Thyroid gland (tissue), 4 donors: ENCODE measurements around the gene GLE1. TPM values are rescaled to one million over a fixed set of nuclear protein-coding genes. Genes with fewer than 3 reads are reported as not detected.
"Not testable (repeated sequence)": the region's sequence is repeated elsewhere in the genome, so short reads cannot be mapped to it uniquely, and the experiment has no call there.

Experiments
- DNase-seq, 2 donors: peaks; one replicate each; pipeline ENCODE4 v3.0.0-alpha.2; 2019
- H3K27ac ChIP-seq, 3 donors: fragments of 200-600 bp; sonication (generic); 1 replicate in 2 of 3; 2 replicates in 1 of 3; pipeline ENCODE4 v1.5.1; 2016 to 2019; ENCODE audit warnings: mild to moderate bottlenecking in 1 of 3, moderate library complexity in 1 of 3
- H3K27me3 ChIP-seq: fragments of 200-600 bp; sonication (generic); one replicate; pipeline ENCODE4 v1.5.1; 2019
- H3K36me3 ChIP-seq, 2 donors: fragments of 200-600 bp; sonication (generic); one replicate each; pipeline ENCODE4 v1.5.1; 2016 to 2019
- H3K4me1 ChIP-seq, 2 donors: fragments of 200-600 bp; sonication (generic); one replicate each; pipeline ENCODE4 v1.5.1; 2017 to 2019
- H3K4me3 ChIP-seq, 3 donors: fragments of 200-600 bp; sonication (generic); replicated peaks in 1 of 3; 1 replicate in 2 of 3; 2 replicates in 1 of 3; pipeline ENCODE4 v1.5.1; 2016; ENCODE audit warnings: mild to moderate bottlenecking in 1 of 3
- H3K9me3 ChIP-seq: fragments of 200-600 bp; sonication (generic); one replicate; pipeline ENCODE4 v1.5.1; 2017
- CTCF ChIP-seq, 6 experiments: fragments of 200-600 bp in 3 of 6; fragments of 450-650 bp in 3 of 6; sonication (generic) in 3 of 6; IDR thresholded peaks; one replicate each; pipeline ENCODE4 v1.5.1; 2016 to 2019; ENCODE audit warnings: antibody characterized with exemption in 6 of 6, mild to moderate bottlenecking in 2 of 6, inconsistent platforms in 1 of 6, moderate library complexity in 1 of 6
- POLR2A ChIP-seq, 2 donors: fragments of 450-650 bp; IDR thresholded peaks; one replicate each; pipeline ENCODE4 v1.6.1; 2017; ENCODE audit warnings: antibody characterized with exemption in 2 of 2, mild to moderate bottlenecking in 2 of 2, moderate library complexity in 1 of 2
- WGBS, 2 donors: methylation state at CpG; one replicate each; pipeline ENCODE4 v1.1.5; 2017; 5-methylcytosine and 5-hydroxymethylcytosine counted together
- intact Hi-C: fragments of 100-400 bp; cut with DNase I; formaldehyde crosslinking; loops from one replicate; pipeline ENCODE4 v1.15.1; 2023
- total RNA-seq, 4 donors: library from RNA; depleted of rRNA; stranded (reverse); fragments of >200 nt; gene quantifications; one replicate each; pipeline ENCODE4 v1.2.3, GENCODE V29; 2016

Gene GLE1
- total RNA-seq, 4 donors from 2014 or later: 24.1 to 30.3 (median 25.5) TPM

GRCh38 chr9:128495296-128495695 is 9.2 kb upstream of the GLE1 start:
- intact Hi-C loops: no loop called here
- Histone ChIP-seq H3K4me3 (no peak overlapping the region), H3K36me3 (peaks cover 5 to 46% of the 10 kb centered on the region in 2 donors), H3K4me1 (no peaks in the 10 kb centered on the region), H3K9me3 (no peaks in the 10 kb centered on the region), H3K27me3 (no peaks in the 10 kb centered on the region), H3K27ac (no peak overlapping the region)
- TF ChIP-seq CTCF (IDR thresholded peaks at IDR 0.05) (no peak), POLR2A (IDR thresholded peaks at IDR 0.05) (no peak)
- WGBS, 2 donors: 38 to 76% methylated on average over 1 of the region's 1 CpG
- no peak for DNase-seq

GRCh38 chr9:128495804-128496417 is 8.6 kb upstream of the GLE1 start:
- no peaks in the 10 kb centered on the region for H3K27me3 ChIP-seq
- no peak overlapping the region for H3K27ac ChIP-seq
- intact Hi-C loops: no loop called here
- H3K4me1 ChIP-seq: no peaks in the 10 kb centered on the region
- no peak overlapping the region for H3K4me3 ChIP-seq
- no peak for DNase-seq
- TF ChIP-seq POLR2A (IDR thresholded peaks at IDR 0.05): no peak
- no peak for TF ChIP-seq CTCF (IDR thresholded peaks at IDR 0.05)
- 81 to 85% methylated on average over 6 of the region's 6 CpGs for WGBS, 2 donors
- H3K36me3 ChIP-seq: peaks cover 5 to 47% of the 10 kb centered on the region in 2 donors
- H3K9me3 ChIP-seq: no peaks in the 10 kb centered on the region

- Histone ChIP-seq H3K27me3 (no peaks in the 10 kb centered on the region), H3K9me3 (no peaks in the 10 kb centered on the region), H3K27ac (no peak overlapping the region), H3K4me3 (no peak overlapping the region), H3K36me3 (peaks cover 5 to 38% of the 10 kb centered on the region in 2 donors), H3K4me1 (no peaks in the 10 kb centered on the region)
- 95 to 96% methylated on average over 10 to 11 of the region's 11 CpGs for WGBS, 2 donors
- TF ChIP-seq POLR2A (IDR thresholded peaks at IDR 0.05) (no peak), CTCF (IDR thresholded peaks at IDR 0.05) (no peak)
- intact Hi-C loops: no loop called here
- DNase-seq: no peak
These were observed 6.5 kb upstream of the GLE1 start for GRCh38 chr9:128497824-128498610.

- no peaks in the 10 kb centered on the region for H3K27me3 ChIP-seq
- no peak overlapping the region for H3K27ac ChIP-seq
- no peak for DNase-seq
- H3K4me3 ChIP-seq: no peak overlapping the region
- H3K9me3 ChIP-seq: no peaks in the 10 kb centered on the region
- peaks cover 5 to 36% of the 10 kb centered on the region in 2 donors for H3K36me3 ChIP-seq
- WGBS, 2 donors: 96 to 97% methylated on average over 9 of the region's 9 CpGs
- intact Hi-C loops: no loop called here
- H3K4me1 ChIP-seq: no peaks in the 10 kb centered on the region
- TF ChIP-seq CTCF (IDR thresholded peaks at IDR 0.05) (no peak), POLR2A (IDR thresholded peaks at IDR 0.05) (no peak)
These were observed 5.6 kb upstream of the GLE1 start for GRCh38 chr9:128498911-128499310.

DNA sequence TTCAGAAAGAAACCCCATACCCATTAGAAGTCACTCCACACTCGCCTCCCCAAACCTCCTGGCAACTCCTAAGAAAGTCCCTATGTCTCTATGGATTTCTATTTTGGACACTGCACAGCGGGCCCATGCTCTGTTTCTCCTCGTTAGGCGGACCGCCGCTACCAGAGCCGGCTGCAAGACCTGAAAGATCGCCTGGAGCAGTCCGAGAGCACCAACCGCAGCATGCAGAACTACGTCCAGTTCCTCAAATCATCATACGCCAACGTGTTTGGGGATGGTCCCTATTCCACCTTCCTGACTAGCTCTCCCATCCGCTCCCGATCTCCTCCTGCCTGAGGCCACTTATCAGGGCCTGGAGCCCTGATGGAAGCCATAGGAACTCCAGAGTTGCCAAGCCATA is 4.6 kb upstream of the GLE1 start:
- no peak for TF ChIP-seq CTCF (IDR thresholded peaks at IDR 0.05)
- no peak for TF ChIP-seq POLR2A (IDR thresholded peaks at IDR 0.05)
- H3K27ac ChIP-seq: no peak overlapping the region
- WGBS, 2 donors: 92 to 93% methylated on average over 15 of the region's 15 CpGs
- H3K4me3 ChIP-seq: no peak overlapping the region
- H3K9me3 ChIP-seq: no peaks in the 10 kb centered on the region
- intact Hi-C loops: loop anchor here (10.0 kb wide), 1 partner anchor 45 kb away; the partner anchor contains the start of gene ODF2
- H3K4me1 ChIP-seq: no peaks in the 10 kb centered on the region
- DNase-seq: no peak
- peaks cover 5 to 31% of the 10 kb centered on the region in 2 donors for H3K36me3 ChIP-seq
- no peaks in the 10 kb centered on the region for H3K27me3 ChIP-seq

DNA sequence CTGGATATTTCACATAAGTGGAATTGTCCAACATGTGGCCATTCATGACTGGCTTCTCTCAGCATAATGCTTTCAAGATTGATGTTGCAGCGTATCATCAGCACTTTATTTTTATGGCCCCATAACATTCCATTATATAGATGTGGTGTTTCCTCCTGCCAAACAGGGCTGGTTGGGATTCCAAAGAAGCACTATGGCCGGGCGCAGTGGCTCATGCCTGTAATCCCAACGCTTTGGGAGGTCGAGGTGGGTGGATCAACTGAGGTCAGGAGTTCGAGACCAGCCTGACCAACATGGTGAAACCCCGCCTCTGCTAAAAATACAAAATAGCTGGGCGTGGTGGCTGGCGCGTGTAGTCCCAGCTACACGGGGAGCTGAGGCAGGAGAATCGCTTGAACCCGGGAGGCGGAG is 1.1 kb upstream of the GLE1 start:
- H3K27ac ChIP-seq, H3K9me3 ChIP-seq, H3K27me3 ChIP-seq, DNase-seq, H3K4me3 ChIP-seq: not testable (repeated sequence)
- Histone ChIP-seq H3K4me1 (peaks cover 2 to 11% of the 10 kb centered on the region in 2 donors), H3K36me3 (peaks cover 0 to 15% of the 10 kb centered on the region in 2 donors)
- WGBS, 2 donors: 62 to 66% methylated on average over 14 of the region's 14 CpGs
- intact Hi-C loops: loop anchor here (10.0 kb wide), 1 partner anchor 49 kb away; the partner anchor contains the start of gene ODF2
